ENCODE data around the gene PPDPF.

- peak in 1 of 4 experiments; percentile 26 for TF ChIP-seq CTCF (IDR thresholded peaks at IDR 0.05)
- no peak for TF ChIP-seq POLR2A (IDR thresholded peaks at IDR 0.05)
- no peak for TF ChIP-seq POLR2AphosphoS5 (IDR thresholded peaks at IDR 0.05)
These were observed 21.6 kb upstream of the PPDPF start, which contains the start of gene EEF1A2 for GRCh38 chr20:63498960-63499337.

Data from prostate gland (tissue), 2 donors.